ENCODE data around the gene STAG2. TPM values are rescaled to one million over a fixed set of nuclear protein-coding genes. Genes with fewer than 3 reads are reported as not detected.

The STAG2 gene
- total RNA-seq, 1 experiment from 2014 or later = 66.3 TPM

- no peak for ATAC-seq
- RAD21 ChIA-PET (ENCODE audit: low non-redundant PET in 1 of 2, low total read pairs in 2 of 2, uncharacterized antibody in 2 of 2, unreplicated experiment in 2 of 2) = no interaction called here
- no TSS peak for BruUV-seq (replicated peaks)
- H3K9me3 ChIP-seq (ENCODE audit: control insufficient read depth in 1 of 2, insufficient read depth in 1 of 2, low read depth in 1 of 2, low read length in 2 of 2) = no peaks in the 10 kb centered on the region
- no peak overlapping the region for H3K4me2 ChIP-seq (ENCODE audit: low read length)
- POLR2A ChIA-PET = no interaction called here
- no peak overlapping the region for H2AFZ ChIP-seq (ENCODE audit: low read depth, low read length, poor library complexity, severe bottlenecking)
- H3K9ac ChIP-seq (ENCODE audit: low read length) = no peak overlapping the region
- H3K9me2 ChIP-seq (ENCODE audit: insufficient read depth) = no peaks in the 10 kb centered on the region
- intact Hi-C loops (cut with micrococcal nuclease) = no loop called here
- no peaks in the 10 kb centered on the region for H3K27me3 ChIP-seq (ENCODE audit: insufficient read depth, low read length)
- H4K20me1 ChIP-seq (ENCODE audit: insufficient read depth) = no peaks in the 10 kb centered on the region; the same call in 1 of the 2 replicates
- H3K36me3 ChIP-seq (ENCODE audit: control insufficient read depth in 1 of 2, insufficient read depth in 2 of 2, low read length in 2 of 2) = no peaks in the 10 kb centered on the region
- H3K27ac ChIP-seq (ENCODE audit: low read depth, low read length) = no peak overlapping the region
- no peaks in the 10 kb centered on the region; a peak in 1 of 4 replicates for H3K4me1 ChIP-seq (ENCODE audit: control insufficient read depth in 1 of 2, insufficient read depth in 2 of 2, low read length in 2 of 2)
- CTCF ChIA-PET = no interaction called here
- no peak overlapping the region for H3K4me3 ChIP-seq (replicated peaks in 1 of 2; ENCODE audit: low read depth in 1 of 2, low read length in 2 of 2)
- H3K79me2 ChIP-seq (ENCODE audit: insufficient read depth, low read length) = peaks cover 84% of the 10 kb centered on the region
- TF ChIP-seq ELF1 (IDR thresholded peaks at IDR 0.05; ENCODE audit: borderline replicate concordance, low read depth) = no peak
- no peak for TF ChIP-seq CBX3 (IDR thresholded peaks at IDR 0.05; ENCODE audit: low read depth)
- no peak for TF ChIP-seq ZBTB33 (IDR thresholded peaks at IDR 0.05; ENCODE audit: extremely low read depth, insufficient replicate concordance, low read length)
- no peak for TF ChIP-seq CEBPB (IDR thresholded peaks at IDR 0.05; ENCODE audit: low read depth)
- TF ChIP-seq EZH2 (IDR thresholded peaks at IDR 0.05) = no peak
- TF ChIP-seq ZNF274 (IDR thresholded peaks at IDR 0.05; ENCODE audit: low read depth, low read length) = no peak
- no peak for TF ChIP-seq POLR2AphosphoS5 (IDR thresholded peaks at IDR 0.05; ENCODE audit: low read depth, low read length)
- TF ChIP-seq SP1 (IDR thresholded peaks at IDR 0.05; ENCODE audit: low read depth) = no peak
- no peak for TF ChIP-seq ATF3 (IDR thresholded peaks at IDR 0.05)
- TF ChIP-seq RAD21 (IDR thresholded peaks at IDR 0.05; ENCODE audit: low read depth) = no peak
- TF ChIP-seq EZH2phosphoT487 (IDR thresholded peaks at IDR 0.05; ENCODE audit: borderline replicate concordance) = no peak
- TF ChIP-seq EGR1 (IDR thresholded peaks at IDR 0.05; ENCODE audit: low read depth) = no peak
- TF ChIP-seq SRF (IDR thresholded peaks at IDR 0.05; ENCODE audit: low read depth) = no peak
- no peak for TF ChIP-seq CTCF (IDR thresholded peaks at IDR 0.05 in 2 of 3, conservative IDR thresholded peaks at IDR 0.05 in 1 of 3; ENCODE audit: borderline replicate concordance in 1 of 3, insufficient read depth in 1 of 3, low read depth in 2 of 3, low read length in 2 of 3)
- DNase-seq (ENCODE audit: low read depth, low spot score) = no peak
Observed at GRCh38 chrX:123993904-123994635, 32.6 kb downstream of the STAG2 start.

Data from HCT116 (cell line).